GM23248 (cell line): ENCODE results near the gene CLIC5.

Experiments
- EZH2 ChIP-seq: fragments of 200-600 bp; sonication (generic); IDR thresholded peaks from 2 replicates; pipeline ENCODE4 v1.6.1; 2018; ENCODE audit warnings: antibody characterized with exemption, mild to moderate bottlenecking; ENCODE audit not compliant: insufficient read depth, poor library complexity, severe bottlenecking
- EZH2phosphoT487 ChIP-seq: fragments of 200-600 bp; sonication (generic); IDR thresholded peaks from 2 replicates; pipeline ENCODE4 v1.6.1; 2018; ENCODE audit warnings: antibody characterized with exemption, moderate library complexity, mild to moderate bottlenecking, low read depth; ENCODE audit not compliant: insufficient read depth

GRCh38 chr6:45972795-45973503 lies 42.7 kb downstream of the CLIC5 start:
- no peak for TF ChIP-seq EZH2phosphoT487
- no peak for TF ChIP-seq EZH2
